ENCODE data around the gene ZNF664. TPM values are rescaled to one million over a fixed set of nuclear protein-coding genes. Genes with fewer than 3 reads are reported as not detected.

ZNF664 gene
- polyA plus RNA-seq, 3 donors, result 1.5 to 20.9 (median 2.7) TPM

DNA sequence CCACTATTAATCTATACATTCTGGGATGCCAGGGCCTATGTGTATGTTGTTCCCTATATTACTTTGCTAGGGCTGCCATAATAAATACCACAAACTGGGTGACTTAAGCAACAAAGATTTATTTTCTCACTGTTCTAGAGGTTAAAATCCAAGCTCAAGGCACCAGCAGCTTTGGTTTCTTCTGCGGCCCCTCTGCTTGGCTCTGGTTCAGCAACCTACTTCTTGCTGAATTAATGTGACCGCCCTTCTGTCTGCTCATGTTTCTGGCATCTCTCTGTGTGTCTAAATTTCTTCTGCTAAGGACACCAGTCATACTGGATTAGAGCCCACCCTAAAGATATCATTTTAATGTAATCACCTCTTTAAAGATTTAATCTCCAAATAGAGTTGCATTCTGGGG is 84.7 kb downstream of the ZNF664 start:
- Mint-ChIP-seq H3K9me3 (peaks cover 0 to 7% (median 0%) of the 10 kb centered on the region in 7 donors), H3K4me3 (no peak overlapping the region), H3K27ac (no peak overlapping the region), H3K27me3 (ENCODE audit: low read depth in 3 of 3) (peaks cover 2 to 8% (median 2%) of the 10 kb centered on the region in 3 donors), H3K4me1 (peaks cover 13% of the 10 kb centered on the region), H3K36me3 (no peaks in the 10 kb centered on the region)
- no peak overlapping the region for H3K4me2 ChIP-seq (replicated peaks; ENCODE audit: extremely low read depth, low read length, poor library complexity, severe bottlenecking)
- 100% methylated on average over 2 of the region's 2 CpGs for WGBS (ENCODE audit: insufficient coverage)
- TF ChIP-seq, protein P1, sequence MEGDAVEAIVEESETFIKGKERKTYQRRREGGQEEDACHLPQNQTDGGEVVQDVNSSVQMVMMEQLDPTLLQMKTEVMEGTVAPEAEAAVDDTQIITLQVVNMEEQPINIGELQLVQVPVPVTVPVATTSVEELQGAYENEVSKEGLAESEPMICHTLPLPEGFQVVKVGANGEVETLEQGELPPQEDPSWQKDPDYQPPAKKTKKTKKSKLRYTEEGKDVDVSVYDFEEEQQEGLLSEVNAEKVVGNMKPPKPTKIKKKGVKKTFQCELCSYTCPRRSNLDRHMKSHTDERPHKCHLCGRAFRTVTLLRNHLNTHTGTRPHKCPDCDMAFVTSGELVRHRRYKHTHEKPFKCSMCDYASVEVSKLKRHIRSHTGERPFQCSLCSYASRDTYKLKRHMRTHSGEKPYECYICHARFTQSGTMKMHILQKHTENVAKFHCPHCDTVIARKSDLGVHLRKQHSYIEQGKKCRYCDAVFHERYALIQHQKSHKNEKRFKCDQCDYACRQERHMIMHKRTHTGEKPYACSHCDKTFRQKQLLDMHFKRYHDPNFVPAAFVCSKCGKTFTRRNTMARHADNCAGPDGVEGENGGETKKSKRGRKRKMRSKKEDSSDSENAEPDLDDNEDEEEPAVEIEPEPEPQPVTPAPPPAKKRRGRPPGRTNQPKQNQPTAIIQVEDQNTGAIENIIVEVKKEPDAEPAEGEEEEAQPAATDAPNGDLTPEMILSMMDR (IDR thresholded peaks at IDR 0.05), result no peak
- H2AFZ ChIP-seq (ENCODE audit: insufficient read depth, low read depth, low read length, poor library complexity, severe bottlenecking), result no peak overlapping the region
- H3K4me1 ChIP-seq (ENCODE audit: control insufficient read depth in 1 of 2, insufficient read depth in 2 of 2, low read length in 2 of 2), result no peaks in the 10 kb centered on the region
- no peak overlapping the region for H3K27ac ChIP-seq (ENCODE audit: low read depth in 1 of 2, low read length in 2 of 2)
- DNase-seq, result no peak
- no peak overlapping the region for H3K4me3 ChIP-seq (replicated peaks in 1 of 3; ENCODE audit: low read depth in 2 of 3, low read length in 3 of 3)
- H3K79me2 ChIP-seq (ENCODE audit: insufficient read depth, low read length), result no peaks in the 10 kb centered on the region
- intact Hi-C loops (cut with micrococcal nuclease), result no loop called here
- H3K9me3 ChIP-seq (replicated peaks in 1 of 2; ENCODE audit: control insufficient read depth in 1 of 2, insufficient read depth in 1 of 2, low read length in 2 of 2), result no peaks in the 10 kb centered on the region
- no peaks in the 10 kb centered on the region for H3K36me3 ChIP-seq (replicated peaks in 1 of 2; ENCODE audit: control insufficient read depth in 1 of 2, insufficient read depth in 2 of 2, low read length in 2 of 2)
- H4K20me1 ChIP-seq (ENCODE audit: insufficient read depth, low read length), result no peaks in the 10 kb centered on the region
- peaks cover 0 to 3% of the 10 kb centered on the region in 2 donors for H3K27me3 ChIP-seq (ENCODE audit: control insufficient read depth in 2 of 2, insufficient read depth in 2 of 2, low read length in 2 of 2)
- no peak overlapping the region for H3K9ac ChIP-seq (ENCODE audit: insufficient read depth, low read length, poor library complexity, severe bottlenecking)

DNA sequence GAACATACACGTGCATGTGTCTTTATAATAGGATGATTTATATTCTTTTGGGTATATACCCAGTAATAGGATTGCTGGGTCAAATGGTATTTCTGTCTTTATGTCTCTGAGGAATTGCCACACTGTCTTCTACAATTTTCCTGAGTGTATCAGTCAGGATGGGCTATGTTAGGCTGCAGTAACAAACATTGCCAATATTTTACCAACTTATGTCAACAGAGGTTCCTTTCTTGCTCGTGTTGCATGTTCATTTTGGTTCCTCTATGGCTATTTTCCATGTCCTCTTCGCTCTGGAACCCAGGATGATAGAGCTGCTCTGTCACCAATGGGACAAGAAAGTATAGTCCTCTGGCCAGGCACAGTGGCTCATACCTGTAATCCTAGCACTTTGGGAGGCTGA is 86.7 kb downstream of the ZNF664 start:
- H3K9ac ChIP-seq (ENCODE audit: insufficient read depth, low read length, poor library complexity, severe bottlenecking), result no peak overlapping the region
- intact Hi-C loops (cut with micrococcal nuclease), result no loop called here

More for the DNA sequence above, 86.7 kb downstream of the ZNF664 start:
- H2AFZ ChIP-seq (ENCODE audit: insufficient read depth, low read depth, low read length, poor library complexity, severe bottlenecking), result no peak overlapping the region
- WGBS (ENCODE audit: insufficient coverage), result 66% methylated on average over 2 of the region's 3 CpGs
- H4K20me1 ChIP-seq (ENCODE audit: insufficient read depth, low read length), result no peaks in the 10 kb centered on the region
- Mint-ChIP-seq H3K27me3 (ENCODE audit: low read depth in 3 of 3) (peaks cover 4 to 5% (median 5%) of the 10 kb centered on the region in 3 donors), H3K4me1 (peaks cover 2% of the 10 kb centered on the region), H3K36me3 (no peaks in the 10 kb centered on the region), H3K4me3 (no peak overlapping the region), H3K27ac (no peak overlapping the region), H3K9me3 (peaks cover 0 to 7% (median 0%) of the 10 kb centered on the region in 7 donors)
- H3K4me3 ChIP-seq (replicated peaks in 1 of 3; ENCODE audit: low read depth in 2 of 3, low read length in 3 of 3), result no peak overlapping the region
- peaks cover 0 to 3% of the 10 kb centered on the region in 2 donors for H3K27me3 ChIP-seq (ENCODE audit: control insufficient read depth in 2 of 2, insufficient read depth in 2 of 2, low read length in 2 of 2)
- no peak overlapping the region for H3K27ac ChIP-seq (ENCODE audit: low read depth in 1 of 2, low read length in 2 of 2)
- no peaks in the 10 kb centered on the region for H3K4me1 ChIP-seq (ENCODE audit: control insufficient read depth in 1 of 2, insufficient read depth in 2 of 2, low read length in 2 of 2)
- no peak for DNase-seq
- no peak overlapping the region for H3K4me2 ChIP-seq (replicated peaks; ENCODE audit: extremely low read depth, low read length, poor library complexity, severe bottlenecking)
- TF ChIP-seq, protein P1 (IDR thresholded peaks at IDR 0.05), result no peak
- H3K79me2 ChIP-seq (ENCODE audit: insufficient read depth, low read length), result no peaks in the 10 kb centered on the region
- no peaks in the 10 kb centered on the region for H3K36me3 ChIP-seq (replicated peaks in 1 of 2; ENCODE audit: control insufficient read depth in 1 of 2, insufficient read depth in 2 of 2, low read length in 2 of 2)
- H3K9me3 ChIP-seq (replicated peaks in 1 of 2; ENCODE audit: control insufficient read depth in 1 of 2, insufficient read depth in 1 of 2, low read length in 2 of 2), result no peaks in the 10 kb centered on the region

Small RNAs within 50 kb of the gene (small RNA-seq; reads per million reads assigned to genes)
- gene AC068790.4 (ENCODE audit: insufficient read length, low read depth) (not detected), gene AC068790.6 (ENCODE audit: insufficient read length, low read depth) (not detected)

Other genes with a start within 250 kb of the ZNF664 start
- not detected for gene DNAH10, start 210.9 kb upstream of the ZNF664 start, polyA plus RNA-seq
- gene CCDC92, start 384 bp upstream of the ZNF664 start, polyA plus RNA-seq, result 10 to 100 TPM in 1 of 3 donors, 1 to 10 TPM in 2; 4.4 to 11.6 (median 5.5) TPM